Osteocyte (in vitro differentiated cells): Measurements from ENCODE around the gene PLK4. TPM values are rescaled to one million over a fixed set of nuclear protein-coding genes. Genes with fewer than 3 reads are reported as not detected.

Experiments
- DNase-seq: peaks from one replicate; pipeline ENCODE4 v3.0.0; 2021; ENCODE audit warnings: mixed read lengths; ENCODE audit not compliant: unreplicated experiment; ENCODE audit errors: extremely low spot score
- H3K27ac Mint-ChIP-seq: one replicate; pipeline ENCODE4 v1.8.0; 2021; ENCODE audit warnings: mild to moderate bottlenecking, mixed read lengths; ENCODE audit not compliant: unreplicated experiment
- H3K27me3 Mint-ChIP-seq: one replicate; pipeline ENCODE4 v1.8.0; 2021; ENCODE audit warnings: mixed read lengths; ENCODE audit not compliant: unreplicated experiment
- H3K36me3 Mint-ChIP-seq: one replicate; pipeline ENCODE4 v1.8.0; 2021; ENCODE audit warnings: mixed read lengths; ENCODE audit not compliant: unreplicated experiment
- H3K4me1 Mint-ChIP-seq: one replicate; pipeline ENCODE4 v1.8.0; 2021; ENCODE audit warnings: mixed read lengths; ENCODE audit not compliant: unreplicated experiment
- H3K4me3 Mint-ChIP-seq: one replicate; pipeline ENCODE4 v1.8.0; 2021; ENCODE audit warnings: mild to moderate bottlenecking, moderate library complexity, mixed read lengths; ENCODE audit not compliant: unreplicated experiment
- H3K9me3 Mint-ChIP-seq: one replicate; pipeline ENCODE4 v1.8.0; 2021; ENCODE audit warnings: mixed read lengths; ENCODE audit not compliant: unreplicated experiment
- long read RNA-seq: library from polyadenylated mRNA; unstranded; transcript quantifications from one replicate; pipeline ENCODE4 v2.0.0, GENCODE V29; 2021
- total RNA-seq: library from RNA; stranded (reverse); gene quantifications from 2 replicates; pipeline ENCODE4 v1.2.1, GENCODE V29; 2021
- TF ChIP-seq, protein P1 (sequence below): fragments of 200-600 bp; sonication (generic); IDR thresholded peaks from 2 replicates; pipeline ENCODE4 v1.5.0; 2021; ENCODE audit warnings: antibody characterized with exemption, mild to moderate bottlenecking, moderate library complexity

PLK4 gene
- 3.7 and 5.7 TPM in 2 replicates for total RNA-seq
- long read RNA-seq, transcript PLK4-201 (16 exons, 3,841 nt): major isoform, 23 of 32 reads
- long read RNA-seq, partial matches to known transcripts: 2 of 32 reads
- long read RNA-seq, other reads (novel, unspliced or antisense): 7 of 32 reads

DNA sequence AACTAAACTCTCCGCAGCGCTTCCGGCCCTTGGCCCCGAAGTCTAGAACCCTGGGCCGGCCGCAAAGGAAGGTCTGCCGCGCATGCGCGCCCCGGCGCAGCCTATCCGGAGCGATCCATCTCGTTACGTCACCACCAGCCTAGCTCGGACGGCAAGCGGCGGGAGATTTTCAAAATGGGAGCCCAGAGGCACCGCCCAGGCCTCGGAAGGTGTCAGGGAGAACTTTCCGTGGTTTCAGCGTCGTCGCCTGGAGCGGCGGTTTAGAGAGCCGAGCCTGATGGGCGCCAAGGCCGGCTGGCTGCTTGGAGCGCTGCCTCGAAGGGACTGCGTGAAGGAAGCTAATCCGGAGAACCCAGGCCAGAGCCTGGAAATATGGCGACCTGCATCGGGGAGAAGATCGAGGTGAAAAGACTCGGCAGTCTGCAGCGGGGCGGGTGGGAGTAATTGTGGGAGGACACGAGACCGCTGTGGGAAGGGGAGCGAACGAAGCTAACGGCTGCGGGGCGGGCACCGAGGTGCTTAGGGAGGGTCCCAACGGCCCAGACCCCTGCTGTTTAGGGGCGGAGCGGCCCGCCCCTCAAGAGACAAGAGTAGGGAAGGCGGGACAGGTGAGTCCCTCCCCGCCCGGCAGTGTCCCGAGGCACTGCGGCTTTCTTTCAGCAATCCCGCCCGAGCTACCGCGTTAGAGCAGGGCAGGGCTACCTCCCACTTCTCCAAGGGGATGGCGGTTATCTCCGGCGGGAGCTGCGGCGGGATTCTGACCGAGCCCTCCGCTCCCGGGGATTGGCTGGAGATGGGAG, at the start of gene PLK4:
Gene PLK4 (plus strand): TSS at position 131 of the 800 bp plus-strand sequence. CDS start 242 bp downstream, at position 373.
- Mint-ChIP-seq H3K36me3 (peaks cover 5% of the 10 kb centered on the region), H3K27ac (peak within 1 kb of the TSS; percentile 98), H3K4me3 (peak within 1 kb of the TSS; percentile 92), H3K9me3 (no peaks in the 10 kb centered on the region), H3K27me3 (no peaks in the 10 kb centered on the region), H3K4me1 (peaks cover 8% of the 10 kb centered on the region)
- TF ChIP-seq, protein P1, sequence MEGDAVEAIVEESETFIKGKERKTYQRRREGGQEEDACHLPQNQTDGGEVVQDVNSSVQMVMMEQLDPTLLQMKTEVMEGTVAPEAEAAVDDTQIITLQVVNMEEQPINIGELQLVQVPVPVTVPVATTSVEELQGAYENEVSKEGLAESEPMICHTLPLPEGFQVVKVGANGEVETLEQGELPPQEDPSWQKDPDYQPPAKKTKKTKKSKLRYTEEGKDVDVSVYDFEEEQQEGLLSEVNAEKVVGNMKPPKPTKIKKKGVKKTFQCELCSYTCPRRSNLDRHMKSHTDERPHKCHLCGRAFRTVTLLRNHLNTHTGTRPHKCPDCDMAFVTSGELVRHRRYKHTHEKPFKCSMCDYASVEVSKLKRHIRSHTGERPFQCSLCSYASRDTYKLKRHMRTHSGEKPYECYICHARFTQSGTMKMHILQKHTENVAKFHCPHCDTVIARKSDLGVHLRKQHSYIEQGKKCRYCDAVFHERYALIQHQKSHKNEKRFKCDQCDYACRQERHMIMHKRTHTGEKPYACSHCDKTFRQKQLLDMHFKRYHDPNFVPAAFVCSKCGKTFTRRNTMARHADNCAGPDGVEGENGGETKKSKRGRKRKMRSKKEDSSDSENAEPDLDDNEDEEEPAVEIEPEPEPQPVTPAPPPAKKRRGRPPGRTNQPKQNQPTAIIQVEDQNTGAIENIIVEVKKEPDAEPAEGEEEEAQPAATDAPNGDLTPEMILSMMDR: no peak
- DNase-seq: peak; percentile 99

DNA sequence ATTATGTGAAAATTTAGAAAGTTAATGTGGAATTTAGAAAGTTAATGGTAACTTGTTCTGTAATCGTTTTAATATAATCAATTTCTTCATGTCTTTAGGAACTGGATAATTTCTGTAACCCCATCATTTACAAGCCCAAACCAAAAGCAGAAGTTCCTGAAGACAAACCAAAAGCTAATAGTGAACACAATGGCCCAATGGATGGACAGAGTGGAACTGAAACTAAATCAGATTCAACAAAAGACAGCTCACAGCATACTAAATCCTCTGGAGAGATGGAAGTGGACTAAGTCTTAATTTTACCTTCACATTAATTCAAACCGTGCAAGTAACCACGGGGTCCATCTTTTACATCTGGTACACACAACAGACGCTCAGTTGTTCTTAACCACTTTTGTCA, 48.1 kb upstream of the PLK4 start:
- Mint-ChIP-seq H3K4me1 (no peaks in the 10 kb centered on the region), H3K36me3 (peaks cover 5% of the 10 kb centered on the region), H3K9me3 (no peaks in the 10 kb centered on the region), H3K27ac (no peak overlapping the region), H3K4me3 (no peak overlapping the region), H3K27me3 (no peaks in the 10 kb centered on the region)
- no peak for DNase-seq
- TF ChIP-seq, protein P1: no peak

DNA sequence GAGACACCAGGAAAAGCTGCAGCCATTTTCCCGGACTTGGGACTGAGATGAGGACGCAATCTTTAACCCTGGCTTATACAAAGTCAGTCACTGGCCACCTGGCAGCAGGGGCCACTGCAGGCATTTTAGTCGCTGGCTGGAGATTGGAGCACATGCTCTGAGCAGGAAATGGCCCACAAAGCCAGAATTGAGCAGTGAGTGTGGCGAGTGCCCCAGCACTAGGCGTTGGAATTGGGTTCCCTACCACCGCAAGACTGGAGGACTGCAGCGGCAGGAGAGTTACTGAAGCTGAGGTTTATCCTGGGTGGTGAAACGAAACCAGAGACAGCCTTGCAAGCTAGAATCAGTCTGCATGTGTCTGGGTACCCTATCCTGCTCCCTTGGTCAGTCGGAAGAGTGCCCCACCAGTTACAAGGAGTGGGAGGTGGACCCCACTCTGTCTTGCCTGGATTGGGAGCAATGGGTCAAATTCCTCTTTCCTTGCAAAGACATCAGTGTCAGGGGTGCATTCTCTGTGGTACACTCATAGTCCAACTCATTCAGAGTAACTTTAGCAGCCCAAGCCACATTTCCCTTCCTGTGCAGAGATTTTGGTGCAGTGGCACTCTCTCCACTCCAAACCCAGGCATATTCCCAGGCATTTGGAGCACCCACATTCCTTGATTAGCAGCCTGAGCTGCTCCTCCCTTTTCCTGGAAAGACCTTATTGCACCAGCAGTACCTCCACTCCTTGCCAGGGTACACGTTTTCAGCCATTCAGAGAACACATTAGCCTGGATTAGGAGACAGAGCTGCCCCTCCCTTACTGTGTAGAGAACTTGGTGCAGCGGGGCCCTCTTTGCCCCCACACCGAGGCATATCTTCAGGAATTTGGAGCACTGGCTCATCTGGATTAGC, 36.7 kb upstream of the PLK4 start:
- Mint-ChIP-seq H3K9me3 (peaks cover 26% of the 10 kb centered on the region), H3K27ac (no peak overlapping the region), H3K36me3 (peaks cover 12% of the 10 kb centered on the region), H3K4me1 (no peaks in the 10 kb centered on the region), H3K4me3 (no peak overlapping the region), H3K27me3 (no peaks in the 10 kb centered on the region)
- TF ChIP-seq, protein P1: no peak
- DNase-seq: no peak

DNA sequence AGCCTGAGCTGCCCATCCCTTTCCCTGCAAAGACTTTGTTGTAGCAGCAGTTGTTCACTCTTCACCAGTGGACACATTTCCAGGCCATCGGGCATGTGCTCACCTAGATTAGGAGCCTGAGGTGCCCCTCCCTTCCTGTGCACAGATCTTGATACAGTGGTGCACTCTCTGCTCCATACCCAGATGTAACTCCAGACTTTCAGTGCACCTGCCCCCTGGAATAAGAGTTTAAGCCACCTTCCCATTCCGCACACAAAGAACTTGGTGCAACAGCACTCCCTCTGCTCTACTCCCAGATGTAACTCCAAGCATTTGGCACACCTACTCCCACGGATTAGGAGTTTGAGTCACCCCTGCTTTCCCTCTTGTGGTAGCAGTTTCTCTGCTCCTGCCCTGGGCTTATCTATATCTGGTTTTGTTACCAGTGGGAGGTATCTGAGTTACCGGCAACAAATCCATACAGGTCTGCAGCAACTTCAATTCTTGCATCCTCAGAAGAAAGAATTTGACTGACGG, 36.0 kb upstream of the PLK4 start:
- Mint-ChIP-seq H3K4me3 (no peak overlapping the region), H3K27ac (no peak overlapping the region), H3K9me3 (peaks cover 30% of the 10 kb centered on the region), H3K27me3 (no peaks in the 10 kb centered on the region), H3K36me3 (peaks cover 16% of the 10 kb centered on the region), H3K4me1 (no peaks in the 10 kb centered on the region)
- TF ChIP-seq, protein P1: no peak
- no peak for DNase-seq
